HL-60 (cell line): ENCODE measurements around the gene GALNT15.

Experiments used
- DNase-seq, 2 experiments: peaks; one replicate each; pipeline ENCODE4 v3.0.0-alpha.2; 2010 to 2020; ENCODE audit warnings: low read depth in 1 of 2, low spot score in 1 of 2
- H3K27ac ChIP-seq: fragments of 250-450 bp; sonication (Bioruptor Pico); replicated peaks from 2 replicates; pipeline ENCODE4 v1.5.1; 2020; ENCODE audit warnings: mild to moderate bottlenecking, moderate library complexity
- H3K27me3 ChIP-seq: fragments of 250-450 bp; sonication (Bioruptor Pico); 2 replicates; pipeline ENCODE4 v1.5.1; 2021; ENCODE audit warnings: mild to moderate bottlenecking, moderate library complexity; ENCODE audit not compliant: insufficient read depth, poor library complexity, severe bottlenecking
- H3K4me3 ChIP-seq: replicated peaks from 2 replicates; pipeline ENCODE4 v1.5.1; 2011; ENCODE audit warnings: mild to moderate bottlenecking, control low read depth, low read length; ENCODE audit not compliant: insufficient read depth
- CTCF ChIP-seq: IDR thresholded peaks from one replicate; pipeline ENCODE4 v1.5.1; 2011; ENCODE audit warnings: low read length, control low read depth, inconsistent platforms; ENCODE audit not compliant: insufficient read depth
- GABPA ChIP-seq: IDR thresholded peaks from 2 replicates; pipeline ENCODE4 v1.6.1; 2012; ENCODE audit warnings: low read depth
- POLR2AphosphoS5 ChIP-seq: IDR thresholded peaks from 2 replicates; pipeline ENCODE4 v1.6.1; 2012; ENCODE audit warnings: low read depth
- REST ChIP-seq: IDR thresholded peaks from 2 replicates; pipeline ENCODE4 v1.6.1; 2012; ENCODE audit warnings: low read depth; ENCODE audit not compliant: insufficient replicate concordance
- SPI1 ChIP-seq: IDR thresholded peaks from 2 replicates; pipeline ENCODE4 v1.6.1; 2012; ENCODE audit warnings: low read depth, mild to moderate bottlenecking, borderline replicate concordance

Gene GALNT15

GRCh38 chr3:16179771-16180736 is 5.6 kb downstream of the GALNT15 start:
- TF ChIP-seq SPI1 (0 out of 2 replicates have a peak, but pooled peaks have one; percentile 17), CTCF (no peak)
- no peak for DNase-seq
- no peak overlapping the region for H3K27ac ChIP-seq

GRCh38 chr3:16180737-16181134 is 6.3 kb downstream of the GALNT15 start:
- TF ChIP-seq REST = no peak
- no peak for TF ChIP-seq POLR2AphosphoS5
- TF ChIP-seq GABPA = no peak
- TF ChIP-seq CTCF = no peak
- no peak for TF ChIP-seq SPI1
- Histone ChIP-seq H3K27me3 (peaks cover 2% of the 10 kb centered on the region), H3K27ac (no peak overlapping the region), H3K4me3 (no peak overlapping the region)
- DNase-seq = no peak

More at GRCh38 chr3:16179771-16180736, 5.6 kb downstream of the GALNT15 start:
- H3K4me3 ChIP-seq = no peak overlapping the region
- H3K27me3 ChIP-seq = peaks cover 2% of the 10 kb centered on the region

- no peaks in the 10 kb centered on the region for H3K27me3 ChIP-seq
- peak; percentile 13 to 57 for DNase-seq
- H3K27ac ChIP-seq = no peak overlapping the region
- no peak overlapping the region for H3K4me3 ChIP-seq
- TF ChIP-seq SPI1 (no peak; the same call in 1 of the 2 replicates), POLR2AphosphoS5 (no peak), REST (no peak), CTCF (no peak), GABPA (no peak)
These were observed 6.9 kb downstream of the GALNT15 start for GRCh38 chr3:16181361-16181760.
